Panc1 (cell line): ENCODE results near the gene CBX7.

Experiments used
- POLR2AphosphoS5 ChIP-seq: IDR thresholded peaks from 2 replicates; pipeline ENCODE4 v1.6.1; 2012; ENCODE audit warnings: mild to moderate bottlenecking, low read depth, low read length, moderate library complexity
- SIN3A ChIP-seq: IDR thresholded peaks from 2 replicates; pipeline ENCODE4 v1.6.1; 2012; ENCODE audit warnings: low read depth, mild to moderate bottlenecking, low read length, moderate library complexity, borderline replicate concordance; ENCODE audit not compliant: insufficient read depth
- TCF7L2 ChIP-seq: IDR thresholded peaks from 2 replicates; pipeline ENCODE4 v1.6.1; 2011; ENCODE audit warnings: mild to moderate bottlenecking, low read depth, low read length, inconsistent platforms
- TF ChIP-seq, protein P1 (sequence below): fragments of 450-650 bp; IDR thresholded peaks from 2 replicates; pipeline ENCODE4 v1.5.1; 2017; ENCODE audit warnings: mild to moderate bottlenecking
- TF ChIP-seq, protein P2 (sequence below), 2 experiments: IDR thresholded peaks; 2 replicates each; pipeline ENCODE4 v1.6.1; 2011 to 2012; ENCODE audit warnings: low read depth in 2 of 2, control low read depth in 1 of 2, low read length in 1 of 2, mild to moderate bottlenecking in 1 of 2, moderate library complexity in 1 of 2; ENCODE audit not compliant: insufficient read depth in 1 of 2

DNA sequence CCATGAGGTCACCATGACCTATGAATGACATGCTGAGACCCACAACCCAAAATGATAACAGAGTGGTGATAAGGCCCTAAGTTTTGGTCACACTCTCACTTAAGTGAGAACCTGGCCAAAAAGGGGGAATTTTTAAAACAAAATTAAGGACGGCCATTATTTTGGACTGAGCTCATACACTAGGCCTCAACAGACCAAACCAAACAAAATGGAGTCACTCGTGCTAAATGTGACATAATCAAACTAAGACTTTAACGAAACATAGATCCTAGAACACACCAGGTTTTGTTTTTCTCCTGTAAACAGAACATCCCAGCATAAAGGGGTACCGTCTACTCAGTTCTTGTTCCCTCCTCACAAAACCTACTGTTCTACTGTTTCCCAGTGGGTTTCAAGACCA is 44.0 kb downstream of the CBX7 start:
- TF ChIP-seq, protein P1, sequence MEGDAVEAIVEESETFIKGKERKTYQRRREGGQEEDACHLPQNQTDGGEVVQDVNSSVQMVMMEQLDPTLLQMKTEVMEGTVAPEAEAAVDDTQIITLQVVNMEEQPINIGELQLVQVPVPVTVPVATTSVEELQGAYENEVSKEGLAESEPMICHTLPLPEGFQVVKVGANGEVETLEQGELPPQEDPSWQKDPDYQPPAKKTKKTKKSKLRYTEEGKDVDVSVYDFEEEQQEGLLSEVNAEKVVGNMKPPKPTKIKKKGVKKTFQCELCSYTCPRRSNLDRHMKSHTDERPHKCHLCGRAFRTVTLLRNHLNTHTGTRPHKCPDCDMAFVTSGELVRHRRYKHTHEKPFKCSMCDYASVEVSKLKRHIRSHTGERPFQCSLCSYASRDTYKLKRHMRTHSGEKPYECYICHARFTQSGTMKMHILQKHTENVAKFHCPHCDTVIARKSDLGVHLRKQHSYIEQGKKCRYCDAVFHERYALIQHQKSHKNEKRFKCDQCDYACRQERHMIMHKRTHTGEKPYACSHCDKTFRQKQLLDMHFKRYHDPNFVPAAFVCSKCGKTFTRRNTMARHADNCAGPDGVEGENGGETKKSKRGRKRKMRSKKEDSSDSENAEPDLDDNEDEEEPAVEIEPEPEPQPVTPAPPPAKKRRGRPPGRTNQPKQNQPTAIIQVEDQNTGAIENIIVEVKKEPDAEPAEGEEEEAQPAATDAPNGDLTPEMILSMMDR: no peak
- no peak for TF ChIP-seq POLR2AphosphoS5
- no peak for TF ChIP-seq SIN3A
- no peak for TF ChIP-seq TCF7L2
- TF ChIP-seq, protein P2, sequence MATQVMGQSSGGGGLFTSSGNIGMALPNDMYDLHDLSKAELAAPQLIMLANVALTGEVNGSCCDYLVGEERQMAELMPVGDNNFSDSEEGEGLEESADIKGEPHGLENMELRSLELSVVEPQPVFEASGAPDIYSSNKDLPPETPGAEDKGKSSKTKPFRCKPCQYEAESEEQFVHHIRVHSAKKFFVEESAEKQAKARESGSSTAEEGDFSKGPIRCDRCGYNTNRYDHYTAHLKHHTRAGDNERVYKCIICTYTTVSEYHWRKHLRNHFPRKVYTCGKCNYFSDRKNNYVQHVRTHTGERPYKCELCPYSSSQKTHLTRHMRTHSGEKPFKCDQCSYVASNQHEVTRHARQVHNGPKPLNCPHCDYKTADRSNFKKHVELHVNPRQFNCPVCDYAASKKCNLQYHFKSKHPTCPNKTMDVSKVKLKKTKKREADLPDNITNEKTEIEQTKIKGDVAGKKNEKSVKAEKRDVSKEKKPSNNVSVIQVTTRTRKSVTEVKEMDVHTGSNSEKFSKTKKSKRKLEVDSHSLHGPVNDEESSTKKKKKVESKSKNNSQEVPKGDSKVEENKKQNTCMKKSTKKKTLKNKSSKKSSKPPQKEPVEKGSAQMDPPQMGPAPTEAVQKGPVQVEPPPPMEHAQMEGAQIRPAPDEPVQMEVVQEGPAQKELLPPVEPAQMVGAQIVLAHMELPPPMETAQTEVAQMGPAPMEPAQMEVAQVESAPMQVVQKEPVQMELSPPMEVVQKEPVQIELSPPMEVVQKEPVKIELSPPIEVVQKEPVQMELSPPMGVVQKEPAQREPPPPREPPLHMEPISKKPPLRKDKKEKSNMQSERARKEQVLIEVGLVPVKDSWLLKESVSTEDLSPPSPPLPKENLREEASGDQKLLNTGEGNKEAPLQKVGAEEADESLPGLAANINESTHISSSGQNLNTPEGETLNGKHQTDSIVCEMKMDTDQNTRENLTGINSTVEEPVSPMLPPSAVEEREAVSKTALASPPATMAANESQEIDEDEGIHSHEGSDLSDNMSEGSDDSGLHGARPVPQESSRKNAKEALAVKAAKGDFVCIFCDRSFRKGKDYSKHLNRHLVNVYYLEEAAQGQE (IDR thresholded peaks at IDR 0.05; ENCODE audit: insufficient read depth in 1 of 2, low read depth in 2 of 2, low read length in 1 of 2): no peak
